Smooth muscle cell (in vitro differentiated cells): ENCODE measurements around the gene NXPE2. TPM values are rescaled to one million over a fixed set of nuclear protein-coding genes. Genes with fewer than 3 reads are reported as not detected.
A peak's percentile ranks its signal among the peaks of the same experiment; 100 is the strongest.

Experiments
- DNase-seq: peaks from one replicate; lab custom pipeline; 2025; ENCODE audit not compliant: unreplicated experiment; lab: John Stamatoyannopoulos, UW
- H2AFZ ChIP-seq: fragments of 200-600 bp; sonication (generic); 2 replicates; pipeline ENCODE4 v1.6.0; 2016; ENCODE audit warnings: antibody characterized with exemption, low read depth, mild to moderate bottlenecking
- H3F3A ChIP-seq: fragments of 200-600 bp; sonication (generic); 2 replicates; pipeline ENCODE4 v1.6.0; 2017; ENCODE audit warnings: antibody characterized with exemption, low read depth
- H3K27ac ChIP-seq: fragments of 200-600 bp; sonication (generic); 2 replicates; pipeline ENCODE4 v1.5.1; 2016; ENCODE audit warnings: low read depth, mild to moderate bottlenecking
- H3K27me3 ChIP-seq: fragments of 200-600 bp; sonication (generic); 2 replicates; pipeline ENCODE4 v1.6.1; 2016; ENCODE audit warnings: low read depth, mild to moderate bottlenecking
- H3K36me3 ChIP-seq: fragments of 200-600 bp; sonication (generic); 2 replicates; pipeline ENCODE4 v1.5.1; 2016; ENCODE audit warnings: low read depth
- H3K4me1 ChIP-seq: fragments of 200-600 bp; sonication (generic); 2 replicates; pipeline ENCODE4 v1.5.1; 2016; ENCODE audit warnings: low read depth
- H3K4me2 ChIP-seq: fragments of 200-600 bp; sonication (generic); 2 replicates; pipeline ENCODE4 v1.6.0; 2016; ENCODE audit warnings: mild to moderate bottlenecking
- H3K4me3 ChIP-seq: fragments of 200-600 bp; sonication (generic); 2 replicates; pipeline ENCODE4 v1.5.1; 2016; ENCODE audit warnings: mild to moderate bottlenecking
- H3K79me2 ChIP-seq: fragments of 200-600 bp; sonication (generic); 2 replicates; pipeline ENCODE4 v1.6.0; 2016; ENCODE audit warnings: low read depth, mild to moderate bottlenecking
- H3K9ac ChIP-seq: fragments of 200-600 bp; sonication (generic); 2 replicates; pipeline ENCODE4 v1.6.0; 2016; ENCODE audit warnings: low read depth
- H3K9me3 ChIP-seq: fragments of 200-600 bp; sonication (generic); replicated peaks from 2 replicates; pipeline ENCODE4 v1.5.1; 2016; ENCODE audit warnings: low read depth
- H4K20me1 ChIP-seq: fragments of 200-600 bp; sonication (generic); 2 replicates; pipeline ENCODE4 v1.6.0; 2016; ENCODE audit warnings: low read depth
- WGBS: methylation state at CpG from one replicate; pipeline ENCODE4 v1.1.7; 2016; ENCODE audit warnings: low lambda C conversion rate; 5-methylcytosine and 5-hydroxymethylcytosine counted together
- polyA plus RNA-seq: library from polyadenylated mRNA; unstranded; fragments of >200 nt; fragmentation: Nextera tagmentation; extraction: Ambion mirVana; gene quantifications from 2 replicates; pipeline ENCODE4 v1.2.1, GENCODE V29; 2016
- total RNA-seq: library from RNA; depleted of rRNA; stranded (reverse); fragments of >200 nt; gene quantifications from 2 replicates; pipeline ENCODE4 v1.2.3, GENCODE V29; 2014
- TF ChIP-seq, protein P1 (sequence below): fragments of 200-600 bp; sonication (generic); IDR thresholded peaks from 2 replicates; pipeline ENCODE4 v1.5.1; 2017; ENCODE audit warnings: borderline replicate concordance, mild to moderate bottlenecking, antibody characterized with exemption; ENCODE audit not compliant: insufficient read depth, poor library complexity, severe bottlenecking

NXPE2 gene
- total and polyA plus RNA-seq, 2 experiments from 2014 or later: 0.08 to 0.31 TPM

- Histone ChIP-seq H3K9me3 (peaks cover 3% of the 10 kb centered on the region), H3K4me1 (no peaks in the 10 kb centered on the region), H3K4me3 (no peak overlapping the region), H4K20me1 (no peaks in the 10 kb centered on the region), H2AFZ (no peak overlapping the region), H3K27me3 (peaks cover 3% of the 10 kb centered on the region), H3F3A (no peaks in the 10 kb centered on the region), H3K9ac (no peak overlapping the region), H3K79me2 (no peaks in the 10 kb centered on the region), H3K27ac (no peak overlapping the region), H3K4me2 (no peak overlapping the region), H3K36me3 (no peaks in the 10 kb centered on the region)
- WGBS: 71% methylated on average over 4 of the region's 4 CpGs
- no peak for DNase-seq
- TF ChIP-seq, protein P1, sequence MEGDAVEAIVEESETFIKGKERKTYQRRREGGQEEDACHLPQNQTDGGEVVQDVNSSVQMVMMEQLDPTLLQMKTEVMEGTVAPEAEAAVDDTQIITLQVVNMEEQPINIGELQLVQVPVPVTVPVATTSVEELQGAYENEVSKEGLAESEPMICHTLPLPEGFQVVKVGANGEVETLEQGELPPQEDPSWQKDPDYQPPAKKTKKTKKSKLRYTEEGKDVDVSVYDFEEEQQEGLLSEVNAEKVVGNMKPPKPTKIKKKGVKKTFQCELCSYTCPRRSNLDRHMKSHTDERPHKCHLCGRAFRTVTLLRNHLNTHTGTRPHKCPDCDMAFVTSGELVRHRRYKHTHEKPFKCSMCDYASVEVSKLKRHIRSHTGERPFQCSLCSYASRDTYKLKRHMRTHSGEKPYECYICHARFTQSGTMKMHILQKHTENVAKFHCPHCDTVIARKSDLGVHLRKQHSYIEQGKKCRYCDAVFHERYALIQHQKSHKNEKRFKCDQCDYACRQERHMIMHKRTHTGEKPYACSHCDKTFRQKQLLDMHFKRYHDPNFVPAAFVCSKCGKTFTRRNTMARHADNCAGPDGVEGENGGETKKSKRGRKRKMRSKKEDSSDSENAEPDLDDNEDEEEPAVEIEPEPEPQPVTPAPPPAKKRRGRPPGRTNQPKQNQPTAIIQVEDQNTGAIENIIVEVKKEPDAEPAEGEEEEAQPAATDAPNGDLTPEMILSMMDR: no peak
These were observed 58.5 kb downstream of the NXPE2 start for GRCh38 chr11:114736806-114737205.

GRCh38 chr11:114738954-114739353, 60.6 kb downstream of the NXPE2 start:
- Histone ChIP-seq H3F3A (no peaks in the 10 kb centered on the region), H3K4me3 (no peak overlapping the region), H2AFZ (no peak overlapping the region), H4K20me1 (no peaks in the 10 kb centered on the region), H3K4me2 (no peak overlapping the region), H3K36me3 (no peaks in the 10 kb centered on the region), H3K27ac (no peak overlapping the region), H3K27me3 (no peaks in the 10 kb centered on the region), H3K79me2 (no peaks in the 10 kb centered on the region), H3K4me1 (no peaks in the 10 kb centered on the region), H3K9ac (no peak overlapping the region), H3K9me3 (peaks cover 3% of the 10 kb centered on the region)
- TF ChIP-seq, protein P1: peak; percentile 59
- DNase-seq: no peak

- H3F3A ChIP-seq: no peaks in the 10 kb centered on the region
- no peaks in the 10 kb centered on the region for H3K36me3 ChIP-seq
These were observed 66.9 kb downstream of the NXPE2 start for GRCh38 chr11:114745150-114745671.

DNA sequence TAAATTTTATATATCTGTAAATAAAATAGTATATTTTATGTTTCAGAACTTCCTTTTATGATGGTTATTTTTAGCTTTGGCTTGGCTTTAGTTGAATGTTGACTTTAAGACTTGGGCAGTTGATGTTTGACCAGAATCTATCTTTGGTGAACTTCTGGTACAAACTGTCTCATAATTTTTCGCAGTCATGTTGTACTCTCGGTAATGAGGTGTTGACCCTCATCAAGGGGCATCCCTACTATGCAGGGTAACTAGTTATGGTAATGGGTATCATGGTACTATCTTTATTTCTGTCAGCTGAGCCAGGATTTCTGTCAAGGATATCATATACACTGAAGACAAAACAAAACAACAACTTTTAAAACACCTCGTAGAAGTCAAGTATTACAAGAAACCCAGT, 67.7 kb downstream of the NXPE2 start:
- no peaks in the 10 kb centered on the region for H3K36me3 ChIP-seq
- H3K79me2 ChIP-seq: no peaks in the 10 kb centered on the region
- no peak overlapping the region for H3K27ac ChIP-seq
- H3K4me3 ChIP-seq: no peak overlapping the region
- H4K20me1 ChIP-seq: no peaks in the 10 kb centered on the region
- DNase-seq: no peak
- peaks cover 38% of the 10 kb centered on the region for H3K27me3 ChIP-seq
- H2AFZ ChIP-seq: no peak overlapping the region
- H3K4me2 ChIP-seq: no peak overlapping the region
- H3K9me3 ChIP-seq: no peaks in the 10 kb centered on the region
- no peak overlapping the region for H3K9ac ChIP-seq
- TF ChIP-seq, protein P1: no peak
- H3F3A ChIP-seq: no peaks in the 10 kb centered on the region
- 86% methylated on average over 3 of the region's 3 CpGs for WGBS
- H3K4me1 ChIP-seq: no peaks in the 10 kb centered on the region

More at GRCh38 chr11:114745150-114745671, 66.9 kb downstream of the NXPE2 start:
- Histone ChIP-seq H3K27me3 (peaks cover 31% of the 10 kb centered on the region), H3K4me3 (no peak overlapping the region), H4K20me1 (no peaks in the 10 kb centered on the region), H3K4me2 (no peak overlapping the region), H3K27ac (no peak overlapping the region), H3K79me2 (no peaks in the 10 kb centered on the region), H3K9me3 (peaks cover 3% of the 10 kb centered on the region), H2AFZ (no peak overlapping the region), H3K4me1 (no peaks in the 10 kb centered on the region), H3K9ac (no peak overlapping the region)
- no peak for DNase-seq
- 86% methylated on average over 2 of the region's 2 CpGs for WGBS
- TF ChIP-seq, protein P1: no peak
